ENCODE results near the gene RPP14.
"Not testable (repeated sequence)": the region's sequence is repeated elsewhere in the genome, so short reads cannot be mapped to it uniquely, and the experiment has no call there.

RPP14 gene

GRCh38 chr3:58335652-58335947, 29.6 kb downstream of the RPP14 start:
- TF ChIP-seq CTCF (IDR thresholded peaks at IDR 0.05; ENCODE audit: low read depth, low read length, missing control alignments): no peak
- peak overlapping the region; percentile 13 for H3K4me3 ChIP-seq (ENCODE audit: low read depth, low read length)

DNA sequence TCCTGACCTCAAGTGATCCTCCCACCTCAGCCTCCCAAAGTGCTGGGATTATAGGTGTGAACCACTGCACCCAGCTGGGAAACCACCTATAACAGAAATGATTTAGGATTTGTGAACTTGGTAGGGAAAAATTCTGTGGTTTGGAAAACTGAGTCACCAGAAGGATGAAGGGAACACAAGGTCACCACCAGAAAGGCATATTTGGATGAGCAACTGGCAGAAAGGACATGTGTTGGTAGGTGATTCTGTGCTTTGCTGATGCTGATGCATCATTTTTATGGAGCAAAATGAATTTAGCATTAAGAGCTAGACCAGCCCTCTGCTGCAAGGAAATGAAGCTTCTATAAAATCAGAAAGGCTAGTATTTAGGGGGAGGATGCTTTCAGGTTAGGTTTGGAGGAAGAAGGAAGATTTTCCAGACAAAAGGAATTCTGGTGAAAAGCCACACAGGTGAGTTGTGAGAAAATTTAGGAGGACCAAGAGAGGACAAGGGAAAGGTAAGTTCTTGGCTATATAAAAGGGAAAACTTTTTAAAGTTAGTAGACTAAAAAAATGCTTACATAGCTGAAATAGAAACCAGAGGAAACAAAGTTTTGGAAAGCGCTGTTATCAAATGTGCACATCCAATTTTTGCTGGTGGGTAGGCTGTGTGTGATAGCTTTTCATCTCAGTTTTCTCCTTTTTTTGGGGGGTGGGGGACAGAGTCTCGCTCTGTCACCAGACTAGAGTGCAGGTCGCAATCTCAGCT, 30.3 kb downstream of the RPP14 start:
- peak; percentile 32 for DNase-seq
- no peak overlapping the region for H3K4me3 ChIP-seq (ENCODE audit: low read depth, low read length)
- TF ChIP-seq CTCF (IDR thresholded peaks at IDR 0.05; ENCODE audit: low read depth, low read length, missing control alignments): no peak
- peak overlapping the region; percentile 24 for H3K27ac ChIP-seq
- H3K36me3 ChIP-seq (replicated peaks): no peaks in the 10 kb centered on the region
- no peaks in the 10 kb centered on the region for H3K27me3 ChIP-seq (replicated peaks)
- in situ Hi-C loops (cut with HindIII; ENCODE audit: low pct_ligation_motif_present, low sequenced_read_pairs): no loop called here

More at GRCh38 chr3:58335652-58335947, 29.6 kb downstream of the RPP14 start:
- peak overlapping the region; percentile 80 for H3K27ac ChIP-seq
- peak; percentile 18 for DNase-seq
- H3K27me3 ChIP-seq (replicated peaks): no peaks in the 10 kb centered on the region
- in situ Hi-C loops (cut with HindIII; ENCODE audit: low pct_ligation_motif_present, low sequenced_read_pairs): no loop called here
- H3K36me3 ChIP-seq (replicated peaks): no peaks in the 10 kb centered on the region

GRCh38 chr3:58337190-58337589, 31.1 kb downstream of the RPP14 start:
- TF ChIP-seq CTCF (IDR thresholded peaks at IDR 0.05; ENCODE audit: low read depth, low read length, missing control alignments): no peak
- DNase-seq: no peak
- in situ Hi-C loops (cut with HindIII; ENCODE audit: low pct_ligation_motif_present, low sequenced_read_pairs): no loop called here
- no peaks in the 10 kb centered on the region for H3K27me3 ChIP-seq (replicated peaks)
- no peaks in the 10 kb centered on the region for H3K36me3 ChIP-seq (replicated peaks)
- H3K4me3 ChIP-seq (ENCODE audit: low read depth, low read length): no peak overlapping the region
- H3K27ac ChIP-seq: no peak overlapping the region

- H3K4me3 ChIP-seq (ENCODE audit: low read depth, low read length); H3K27ac ChIP-seq; H3K27me3 ChIP-seq (replicated peaks); DNase-seq; in situ Hi-C loops (cut with HindIII; ENCODE audit: low pct_ligation_motif_present, low sequenced_read_pairs); H3K36me3 ChIP-seq (replicated peaks): not testable (repeated sequence)
These were observed 33.1 kb downstream of the RPP14 start for GRCh38 chr3:58339146-58339545.

GRCh38 chr3:58340594-58341244, 34.7 kb downstream of the RPP14 start:
- Histone ChIP-seq H3K27me3 (replicated peaks) (no peaks in the 10 kb centered on the region), H3K36me3 (replicated peaks) (no peaks in the 10 kb centered on the region), H3K4me3 (ENCODE audit: low read depth, low read length) (no peak overlapping the region), H3K27ac (no peak overlapping the region)
- no peak for TF ChIP-seq CTCF (IDR thresholded peaks at IDR 0.05; ENCODE audit: low read depth, low read length, missing control alignments)
- DNase-seq: no peak
- in situ Hi-C loops (cut with HindIII; ENCODE audit: low pct_ligation_motif_present, low sequenced_read_pairs): no loop called here

GRCh38 chr3:58341376-58341775, 35.3 kb downstream of the RPP14 start:
- DNase-seq: no peak
- H3K27me3 ChIP-seq (replicated peaks): no peaks in the 10 kb centered on the region
- TF ChIP-seq CTCF (IDR thresholded peaks at IDR 0.05; ENCODE audit: low read depth, low read length, missing control alignments): no peak
- no peaks in the 10 kb centered on the region for H3K36me3 ChIP-seq (replicated peaks)
- no peak overlapping the region for H3K27ac ChIP-seq
- H3K4me3 ChIP-seq (ENCODE audit: low read depth, low read length): no peak overlapping the region
- in situ Hi-C loops (cut with HindIII; ENCODE audit: low pct_ligation_motif_present, low sequenced_read_pairs): no loop called here
